Neural crest cell (in vitro differentiated cells): ENCODE measurements around the gene NOX1. TPM values are rescaled to one million over a fixed set of nuclear protein-coding genes. Genes with fewer than 3 reads are reported as not detected.
"Not testable (repeated sequence)": the region's sequence is repeated elsewhere in the genome, so short reads cannot be mapped to it uniquely, and the experiment has no call there.

Experiments used
- DNase-seq: peaks from one replicate; pipeline ENCODE4 v3.0.0; 2021; ENCODE audit warnings: low read depth, mixed read lengths, low spot score
- H3K27ac Mint-ChIP-seq: one replicate; pipeline ENCODE4 v1.8.0; 2021; ENCODE audit warnings: mild to moderate bottlenecking, mixed read lengths; ENCODE audit not compliant: unreplicated experiment
- H3K27me3 Mint-ChIP-seq: 2 replicates; pipeline ENCODE4 v1.8.0; 2021; ENCODE audit warnings: low read depth, mild to moderate bottlenecking, mixed read lengths
- H3K36me3 Mint-ChIP-seq: 2 replicates; pipeline ENCODE4 v1.8.0; 2021; ENCODE audit warnings: low read depth, mild to moderate bottlenecking, mixed read lengths
- H3K4me1 Mint-ChIP-seq: 2 replicates; pipeline ENCODE4 v1.8.0; 2021; ENCODE audit warnings: mixed read lengths
- H3K4me3 Mint-ChIP-seq: one replicate; pipeline ENCODE4 v1.8.0; 2021; ENCODE audit warnings: mild to moderate bottlenecking, mixed read lengths
- H3K9me3 Mint-ChIP-seq: 2 replicates; pipeline ENCODE4 v1.8.0; 2021; ENCODE audit warnings: mixed read lengths
- CTCF ChIP-seq: fragments of 200-600 bp; sonication (generic); conservative IDR thresholded peaks from 2 replicates; pipeline ENCODE4 v1.5.0; 2021; ENCODE audit warnings: antibody characterized with exemption, mild to moderate bottlenecking
- total RNA-seq: library from RNA; stranded (reverse); gene quantifications from 2 replicates; pipeline ENCODE4 v1.2.1, GENCODE V29; 2021

NOX1 gene
- total RNA-seq, 1 donor from 2014 or later = not detected

GRCh38 chrX:100798484-100799214 lies 75.5 kb downstream of the NOX1 start:
- Mint-ChIP-seq H3K4me1 (no peaks in the 10 kb centered on the region), H3K4me3 (no peak overlapping the region), H3K9me3 (peaks cover 6% of the 10 kb centered on the region), H3K36me3 (no peaks in the 10 kb centered on the region), H3K27me3 (peaks cover 5% of the 10 kb centered on the region), H3K27ac (no peak overlapping the region)
- TF ChIP-seq CTCF = no peak
- no peak for DNase-seq

DNA sequence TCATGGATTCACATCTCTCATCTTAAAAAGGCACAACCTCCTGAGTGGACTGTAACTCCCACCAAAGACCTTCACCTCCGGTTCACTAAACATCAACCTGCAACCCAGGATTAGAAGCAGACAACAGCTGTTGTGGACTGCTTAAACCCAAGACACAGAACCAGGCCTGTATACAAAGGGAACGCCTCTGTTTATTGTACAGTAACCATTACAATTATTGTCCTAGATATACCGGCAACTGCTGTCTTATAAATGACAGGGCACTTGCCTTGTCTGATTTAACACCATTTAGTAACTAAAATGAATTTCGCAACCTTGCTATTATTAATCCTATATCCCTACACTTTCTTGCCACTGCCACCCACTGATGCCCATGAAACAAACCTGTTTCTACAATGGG lies 76.8 kb downstream of the NOX1 start:
- no peaks in the 10 kb centered on the region for H3K36me3 Mint-ChIP-seq
- H3K27me3 Mint-ChIP-seq = peaks cover 2% of the 10 kb centered on the region
- no peak for DNase-seq
- no peaks in the 10 kb centered on the region for H3K4me1 Mint-ChIP-seq
- H3K9me3 Mint-ChIP-seq = peaks cover 6% of the 10 kb centered on the region
- no peak for TF ChIP-seq CTCF
- H3K27ac Mint-ChIP-seq = no peak overlapping the region
- H3K4me3 Mint-ChIP-seq = no peak overlapping the region

DNA sequence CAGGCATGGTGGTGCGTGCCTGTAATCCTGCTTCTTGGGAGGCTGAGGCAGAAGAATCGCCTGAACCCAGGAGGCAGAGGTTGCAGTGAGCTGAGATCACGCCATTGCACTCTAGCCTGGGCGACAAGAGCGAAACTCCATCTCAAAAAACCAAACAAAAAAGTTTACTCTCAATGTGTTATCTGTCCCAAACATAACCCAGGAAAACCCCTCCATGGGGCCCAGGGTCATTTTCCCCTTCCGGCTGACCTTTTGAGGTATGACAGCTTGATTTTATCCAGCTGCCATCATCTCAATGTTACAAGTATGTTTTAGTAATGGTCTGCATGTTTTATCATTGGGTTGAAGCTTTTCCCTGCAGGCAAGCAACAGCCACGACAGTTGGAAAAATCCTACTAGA lies 77.8 kb downstream of the NOX1 start:
- not testable (repeated sequence) for H3K4me1 Mint-ChIP-seq, H3K4me3 Mint-ChIP-seq, H3K36me3 Mint-ChIP-seq, DNase-seq, H3K27ac Mint-ChIP-seq, H3K9me3 Mint-ChIP-seq, H3K27me3 Mint-ChIP-seq

Other genes starting within 250 kb of the NOX1 start
- gene TSPAN6, start 237.6 kb downstream of the NOX1 start, total RNA-seq = 69.7 and 71.4 TPM in 2 replicates
- 0.30 and 0.35 TPM in 2 replicates for gene SRPX2, start 230.2 kb downstream of the NOX1 start, total RNA-seq
- 3.8 and 4.5 TPM in 2 replicates for gene SYTL4, start 142.2 kb downstream of the NOX1 start, total RNA-seq
- gene CSTF2, start 54.0 kb downstream of the NOX1 start, total RNA-seq = 28.7 and 30.1 TPM in 2 replicates
- gene XKRX, start 54.6 kb upstream of the NOX1 start, total RNA-seq = 0.41 and 0.51 TPM in 2 replicates
- not detected in 2 replicates for gene ARL13A, start 95.3 kb upstream of the NOX1 start, total RNA-seq
- gene TRMT2B, start 177.8 kb upstream of the NOX1 start, total RNA-seq = 15.7 and 17.1 TPM in 2 replicates
- 8.7 and 9.1 TPM in 2 replicates for gene TMEM35A, start 204.5 kb upstream of the NOX1 start, total RNA-seq
- 39.8 TPM in 2 replicates for gene CENPI, start 223.8 kb upstream of the NOX1 start, total RNA-seq